AG09309 (cell line): Measurements from ENCODE around the gene SPSB2.
A peak's percentile ranks its signal among the peaks of the same experiment; 100 is the strongest.

Source experiments
- DNase-seq: peaks from one replicate; pipeline ENCODE4 v3.0.0-alpha.2; 2010; ENCODE audit warnings: low read depth
- H3K4me3 ChIP-seq: 2 replicates; pipeline ENCODE4 v1.5.1; 2011; ENCODE audit warnings: mild to moderate bottlenecking, low read depth, low read length, moderate library complexity; ENCODE audit not compliant: control insufficient read depth
- CTCF ChIP-seq: IDR thresholded peaks from 2 replicates; pipeline ENCODE4 v1.5.1; 2011; ENCODE audit warnings: mild to moderate bottlenecking, low read depth, low read length, inconsistent platforms; ENCODE audit not compliant: insufficient read depth, control insufficient read depth; ENCODE audit errors: missing control alignments

SPSB2 gene

GRCh38 chr12:6829536-6830220 lies 43.4 kb downstream of the SPSB2 start:
- H3K4me3 ChIP-seq: peak overlapping the region; percentile 53
- no peak for DNase-seq
- TF ChIP-seq CTCF: peak; percentile 48

GRCh38 chr12:6828781-6829535 lies 44.1 kb downstream of the SPSB2 start:
- DNase-seq: no peak
- H3K4me3 ChIP-seq: peak overlapping the region; percentile 53
- no peak for TF ChIP-seq CTCF

GRCh38 chr12:6827982-6828780 lies 44.9 kb downstream of the SPSB2 start, which contains the start of gene P3H3:
Gene P3H3 (plus strand): TSS chr12:6828407. CDS start chr12:6828441, 34 bp downstream.
- TF ChIP-seq CTCF: no peak
- no peak for DNase-seq

GRCh38 chr12:6827437-6827911 lies 45.6 kb downstream of the SPSB2 start:
- H3K4me3 ChIP-seq: peak overlapping the region; percentile 29
- no peak for DNase-seq

More at GRCh38 chr12:6827982-6828780, 44.9 kb downstream of the SPSB2 start, which contains the start of gene P3H3:
- peak within 1 kb of the TSS; percentile 53 for H3K4me3 ChIP-seq

GRCh38 chr12:6826734-6827436 lies 46.2 kb downstream of the SPSB2 start:
- DNase-seq: no peak
- H3K4me3 ChIP-seq: peak overlapping the region; percentile 29

More at GRCh38 chr12:6827437-6827911, 45.6 kb downstream of the SPSB2 start:
- no peak for TF ChIP-seq CTCF

More at GRCh38 chr12:6826734-6827436, 46.2 kb downstream of the SPSB2 start:
- TF ChIP-seq CTCF: no peak
